Spinal cord (tissue), 10 donors: ENCODE data around the gene CSTF1. TPM values are rescaled to one million over a fixed set of nuclear protein-coding genes. Genes with fewer than 3 reads are reported as not detected.

ENCODE experiments used
- DNase-seq, 6 donors: peaks; one replicate each; pipeline versions ENCODE4 v3.0.0 to v3.0.0-alpha.2; 2013 to 2015; ENCODE audit warnings: low spot score in 6 of 6, low read depth in 4 of 6
- H3K27ac ChIP-seq: one replicate; pipeline ENCODE4 v1.5.1; 2013; ENCODE audit warnings: low read depth, low read length, control low read depth
- H3K27me3 ChIP-seq: one replicate; pipeline ENCODE4 v1.6.1; 2013; ENCODE audit warnings: low read length; ENCODE audit not compliant: control insufficient read depth, insufficient read depth
- H3K36me3 ChIP-seq: one replicate; pipeline ENCODE4 v1.6.1; 2013; ENCODE audit warnings: low read length; ENCODE audit not compliant: control insufficient read depth, insufficient read depth
- H3K4me1 ChIP-seq: one replicate; pipeline ENCODE4 v1.6.1; 2013; ENCODE audit warnings: low read length; ENCODE audit not compliant: control insufficient read depth, insufficient read depth
- H3K4me3 ChIP-seq: one replicate; pipeline ENCODE4 v1.5.1; 2013; ENCODE audit warnings: low read depth, low read length, control low read depth
- H3K9me3 ChIP-seq: one replicate; pipeline ENCODE4 v1.6.1; 2013; ENCODE audit warnings: low read length; ENCODE audit not compliant: control insufficient read depth, insufficient read depth
- WGBS: methylation state at CpG from one replicate; pipeline ENCODE4 v1.1.5; 2013; ENCODE audit warnings: missing lambda C conversion rate; ENCODE audit not compliant: insufficient coverage; 5-methylcytosine and 5-hydroxymethylcytosine counted together
- polyA plus RNA-seq, 2 donors: library from polyadenylated mRNA; unstranded; fragments of 120-200 nt; gene quantifications; one replicate each; pipeline ENCODE4 v1.2.1, GENCODE V29; 2013; ENCODE audit not compliant: insufficient read length in 2 of 2
- total RNA-seq, 2 donors: library from RNA; depleted of rRNA in 1 of 2; stranded (reverse); fragments of 120-200 nt in 1 of 2; fragments of >200 nt in 1 of 2; gene quantifications; one replicate each; pipeline versions ENCODE4 v1.2.3 to v1.2.4, GENCODE V29; 2013 to 2014
- donor health status: healthy.

CSTF1 gene
- total and polyA plus RNA-seq, 4 donors: 24.1 to 36.0 (median 28.9) TPM

GRCh38 chr20:56429941-56430340, 37.5 kb downstream of the CSTF1 start:
- WGBS: 75% methylated on average over 1 of the region's 4 CpGs
- no peak for DNase-seq
- H3K4me1 ChIP-seq: no peaks in the 10 kb centered on the region
- no peaks in the 10 kb centered on the region for H3K36me3 ChIP-seq
- no peak overlapping the region for H3K4me3 ChIP-seq
- H3K27me3 ChIP-seq: no peaks in the 10 kb centered on the region
- H3K27ac ChIP-seq: no peak overlapping the region
- no peaks in the 10 kb centered on the region for H3K9me3 ChIP-seq

- Histone ChIP-seq H3K27ac (no peak overlapping the region), H3K4me1 (no peaks in the 10 kb centered on the region), H3K4me3 (no peak overlapping the region), H3K36me3 (no peaks in the 10 kb centered on the region), H3K9me3 (no peaks in the 10 kb centered on the region), H3K27me3 (no peaks in the 10 kb centered on the region)
- DNase-seq: no peak
- 79% methylated on average over 4 of the region's 4 CpGs for WGBS
Observed at GRCh38 chr20:56430461-56430860, 38.0 kb downstream of the CSTF1 start.

GRCh38 chr20:56430957-56431356, 38.5 kb downstream of the CSTF1 start:
- no peaks in the 10 kb centered on the region for H3K4me1 ChIP-seq
- WGBS: no CpG with 5 or more reads among the region's 1 CpG

GRCh38 chr20:56431471-56431870, 39.0 kb downstream of the CSTF1 start:
- Histone ChIP-seq H3K27me3 (no peaks in the 10 kb centered on the region), H3K27ac (no peak overlapping the region), H3K4me3 (no peak overlapping the region), H3K36me3 (no peaks in the 10 kb centered on the region), H3K9me3 (no peaks in the 10 kb centered on the region), H3K4me1 (no peaks in the 10 kb centered on the region)
- no peak for DNase-seq
- 60% methylated on average over 1 of the region's 3 CpGs for WGBS

More at GRCh38 chr20:56430957-56431356, 38.5 kb downstream of the CSTF1 start:
- Histone ChIP-seq H3K4me3 (no peak overlapping the region), H3K27me3 (no peaks in the 10 kb centered on the region), H3K36me3 (no peaks in the 10 kb centered on the region), H3K9me3 (no peaks in the 10 kb centered on the region), H3K27ac (no peak overlapping the region)
- DNase-seq: no peak

GRCh38 chr20:56433221-56433879, 40.9 kb downstream of the CSTF1 start:
- no peak for DNase-seq
- no peaks in the 10 kb centered on the region for H3K36me3 ChIP-seq
- no peak overlapping the region for H3K27ac ChIP-seq
- H3K9me3 ChIP-seq: no peaks in the 10 kb centered on the region
- 57% methylated on average over 1 of the region's 3 CpGs for WGBS
- H3K4me1 ChIP-seq: no peaks in the 10 kb centered on the region
- H3K4me3 ChIP-seq: no peak overlapping the region
- no peaks in the 10 kb centered on the region for H3K27me3 ChIP-seq

GRCh38 chr20:56433880-56434255, 41.4 kb downstream of the CSTF1 start:
- WGBS: 60% methylated on average over 1 of the region's 6 CpGs

GRCh38 chr20:56437196-56437960, 44.9 kb downstream of the CSTF1 start:
- no peak overlapping the region for H3K4me3 ChIP-seq
- no peaks in the 10 kb centered on the region for H3K27me3 ChIP-seq
- H3K9me3 ChIP-seq: no peaks in the 10 kb centered on the region
- no peak for DNase-seq
- no peaks in the 10 kb centered on the region for H3K36me3 ChIP-seq
- H3K27ac ChIP-seq: no peak overlapping the region
- H3K4me1 ChIP-seq: peaks cover 8% of the 10 kb centered on the region
- WGBS: 91% methylated on average over 14 of the region's 20 CpGs

More at GRCh38 chr20:56433880-56434255, 41.4 kb downstream of the CSTF1 start:
- Histone ChIP-seq H3K27ac (no peak overlapping the region), H3K4me1 (no peaks in the 10 kb centered on the region), H3K36me3 (no peaks in the 10 kb centered on the region), H3K27me3 (no peaks in the 10 kb centered on the region), H3K9me3 (no peaks in the 10 kb centered on the region), H3K4me3 (no peak overlapping the region)
- no peak for DNase-seq

- no CpG with 5 or more reads among the region's 4 CpGs for WGBS
- H3K36me3 ChIP-seq: no peaks in the 10 kb centered on the region
Observed at GRCh38 chr20:56438284-56438683, 45.8 kb downstream of the CSTF1 start.

GRCh38 chr20:56439771-56440291, 47.4 kb downstream of the CSTF1 start:
- Histone ChIP-seq H3K27ac (peak overlapping the region; percentile 43), H3K36me3 (no peaks in the 10 kb centered on the region), H3K4me3 (no peak overlapping the region), H3K9me3 (no peaks in the 10 kb centered on the region), H3K27me3 (no peaks in the 10 kb centered on the region), H3K4me1 (peaks cover 8% of the 10 kb centered on the region)
- DNase-seq: peak in 1 of 6 donors; percentile 23
- WGBS: 40% methylated on average over 5 of the region's 5 CpGs

More at GRCh38 chr20:56438284-56438683, 45.8 kb downstream of the CSTF1 start:
- Histone ChIP-seq H3K27me3 (no peaks in the 10 kb centered on the region), H3K4me1 (peaks cover 8% of the 10 kb centered on the region), H3K4me3 (no peak overlapping the region), H3K9me3 (no peaks in the 10 kb centered on the region), H3K27ac (no peak overlapping the region)
- no peak for DNase-seq
